HCT116 (cell line): ENCODE measurements around the gene ITGA11. TPM values are rescaled to one million over a fixed set of nuclear protein-coding genes. Genes with fewer than 3 reads are reported as not detected.

Experiments
- ATAC-seq: fragments of 200-7000 bp; cut with Tn5 transposase; 2 replicates; pipeline ENCODE4 v1.9.1; 2020; ENCODE audit warnings: mild to moderate bottlenecking, moderate library complexity
- BruUV-seq: library from RNA; stranded (reverse); fragments of 400-500 nt; replicated peaks from 2 replicates; lab custom pipeline; 2021; lab: Mats Ljungman, UMichigan
- CTCF ChIA-PET: fragments of 300-600 bp; sonication (Branson Sonifier 250); formaldehyde crosslinking; loops from one replicate; lab custom pipeline; 2021; ENCODE audit warnings: antibody characterized with exemption; lab: Charles Lee
- POLR2A ChIA-PET: fragments of 300-600, 350-600 bp; sonication (Branson Sonifier 250); formaldehyde crosslinking; loops from one replicate; lab custom pipeline; 2021; ENCODE audit warnings: antibody characterized with exemption; lab: Charles Lee
- RAD21 ChIA-PET, 2 experiments: fragments of 300-600 bp; sonication (Branson Sonifier 250); formaldehyde crosslinking; loops; one replicate each; lab custom pipeline; 2023; ENCODE audit warnings: low total read pairs in 2 of 2; ENCODE audit not compliant: uncharacterized antibody in 2 of 2, unreplicated experiment in 2 of 2, low non-redundant PET in 1 of 2; lab: Charles Lee
- DNase-seq: peaks from one replicate; pipeline ENCODE4 v3.0.0-alpha.2; 2010; ENCODE audit warnings: low read depth, low spot score
- H2AFZ ChIP-seq: fragments of 200-600 bp; shearing (Covaris generic), sonication (generic); 2 replicates; pipeline ENCODE4 v1.6.1; 2017; ENCODE audit warnings: low read depth, mixed run types, mixed read lengths, antibody characterized with exemption, low read length; ENCODE audit not compliant: poor library complexity, severe bottlenecking
- H3K27ac ChIP-seq: 2 replicates; pipeline ENCODE4 v1.5.1; 2012; ENCODE audit warnings: low read depth, low read length
- H3K27me3 ChIP-seq: fragments of 200-600 bp; sonication (generic); 2 replicates; pipeline ENCODE4 v1.6.1; 2016; ENCODE audit warnings: mixed run types, low read length, mixed read lengths; ENCODE audit not compliant: insufficient read depth
- H3K36me3 ChIP-seq, 2 experiments: fragments of 200-500 bp in 1 of 2; fragments of 200-600 bp in 1 of 2; sonication (Bioruptor generic) in 1 of 2; sonication (generic) in 1 of 2; 2 replicates each; pipeline versions ENCODE4 v1.5.1 to v1.6.1; 2014 to 2016; ENCODE audit warnings: low read length in 2 of 2, inconsistent platforms in 1 of 2, mixed read lengths in 1 of 2, mixed run types in 1 of 2; ENCODE audit not compliant: insufficient read depth in 2 of 2, control insufficient read depth in 1 of 2
- H3K4me1 ChIP-seq, 2 experiments: fragments of 200-600 bp in 1 of 2; sonication (generic) in 1 of 2; 2 replicates each; pipeline versions ENCODE4 v1.5.1 to v1.6.1; 2012 to 2017; ENCODE audit warnings: low read length in 2 of 2, inconsistent platforms in 1 of 2, mild to moderate bottlenecking in 1 of 2, mixed read lengths in 1 of 2, mixed run types in 1 of 2, moderate library complexity in 1 of 2; ENCODE audit not compliant: insufficient read depth in 2 of 2, control insufficient read depth in 1 of 2
- H3K4me2 ChIP-seq: fragments of 200-600 bp; sonication (generic); 2 replicates; pipeline ENCODE4 v1.6.1; 2017; ENCODE audit warnings: mixed run types, low read length, mixed read lengths
- H3K4me3 ChIP-seq, 2 experiments: fragments of 200-600 bp in 1 of 2; sonication (generic) in 1 of 2; replicated peaks in 1 of 2; 2 replicates each; pipeline ENCODE4 v1.5.1; 2011 to 2016; ENCODE audit warnings: low read length in 2 of 2, control low read depth in 1 of 2, low read depth in 1 of 2, mild to moderate bottlenecking in 1 of 2, mixed read lengths in 1 of 2, mixed run types in 1 of 2
- H3K79me2 ChIP-seq: fragments of 200-600 bp; sonication (generic); 2 replicates; pipeline ENCODE4 v1.6.1; 2017; ENCODE audit warnings: mild to moderate bottlenecking, mixed run types, low read length, moderate library complexity, mixed read lengths; ENCODE audit not compliant: insufficient read depth
- H3K9ac ChIP-seq: fragments of 200-600 bp; sonication (generic); 2 replicates; pipeline ENCODE4 v1.6.1; 2016; ENCODE audit warnings: low read length, mixed read lengths
- H3K9me2 ChIP-seq: fragments of 200-600 bp; sonication (generic), shearing (Covaris generic); 2 replicates; pipeline ENCODE4 v1.6.1; 2017; ENCODE audit warnings: mixed run types, mild to moderate bottlenecking, moderate library complexity; ENCODE audit not compliant: insufficient read depth
- H3K9me3 ChIP-seq, 2 experiments: fragments of 200-500 bp in 1 of 2; fragments of 200-600 bp in 1 of 2; sonication (Bioruptor generic) in 1 of 2; sonication (generic) in 1 of 2; 2 replicates each; pipeline ENCODE4 v1.6.1; 2014 to 2017; ENCODE audit warnings: low read length in 2 of 2, mixed read lengths in 2 of 2, inconsistent platforms in 1 of 2, low read depth in 1 of 2, mild to moderate bottlenecking in 1 of 2, mixed run types in 1 of 2, moderate library complexity in 1 of 2; ENCODE audit not compliant: control insufficient read depth in 1 of 2, insufficient read depth in 1 of 2
- H4K20me1 ChIP-seq: fragments of 200-600 bp; sonication (generic), shearing (Covaris generic); 2 replicates; pipeline ENCODE4 v1.6.1; 2017; ENCODE audit warnings: mixed run types, mild to moderate bottlenecking, moderate library complexity; ENCODE audit not compliant: insufficient read depth
- CBX3 ChIP-seq: IDR thresholded peaks from 2 replicates; pipeline ENCODE4 v1.6.1; 2012; ENCODE audit warnings: low read depth
- CEBPB ChIP-seq: IDR thresholded peaks from 2 replicates; pipeline ENCODE4 v1.6.1; 2012; ENCODE audit warnings: low read depth
- EGR1 ChIP-seq: IDR thresholded peaks from 2 replicates; pipeline ENCODE4 v1.6.1; 2012; ENCODE audit warnings: low read depth
- ELF1 ChIP-seq: IDR thresholded peaks from 2 replicates; pipeline ENCODE4 v1.6.1; 2012; ENCODE audit warnings: low read depth, borderline replicate concordance
- EZH2 ChIP-seq: fragments of 200-600 bp; sonication (generic); IDR thresholded peaks from 2 replicates; pipeline ENCODE4 v1.6.1; 2017; ENCODE audit warnings: antibody characterized with exemption, mixed run types
- EZH2phosphoT487 ChIP-seq: fragments of 200-600 bp; IDR thresholded peaks from 2 replicates; pipeline ENCODE4 v1.6.1; 2018; ENCODE audit warnings: antibody characterized with exemption, borderline replicate concordance
- FOSL1 ChIP-seq: IDR thresholded peaks from 2 replicates; pipeline ENCODE4 v1.6.1; 2012; ENCODE audit warnings: low read depth
- JUND ChIP-seq: IDR thresholded peaks from 2 replicates; pipeline ENCODE4 v1.6.1; 2012
- POLR2AphosphoS5 ChIP-seq: IDR thresholded peaks from 2 replicates; pipeline ENCODE4 v1.6.1; 2011; ENCODE audit warnings: mild to moderate bottlenecking, low read depth, low read length, moderate library complexity
- RAD21 ChIP-seq: IDR thresholded peaks from 2 replicates; pipeline ENCODE4 v1.6.1; 2012; ENCODE audit warnings: low read depth, mild to moderate bottlenecking
- SIN3A ChIP-seq: IDR thresholded peaks from 2 replicates; pipeline ENCODE4 v1.6.1; 2012; ENCODE audit warnings: low read depth
- SP1 ChIP-seq: IDR thresholded peaks from 2 replicates; pipeline ENCODE4 v1.6.1; 2012; ENCODE audit warnings: low read depth
- SRF ChIP-seq: IDR thresholded peaks from 2 replicates; pipeline ENCODE4 v1.6.1; 2012; ENCODE audit warnings: low read depth
- YY1 ChIP-seq: IDR thresholded peaks from 2 replicates; pipeline ENCODE4 v1.6.1; 2011; ENCODE audit warnings: low read length, low read depth, moderate library complexity, mild to moderate bottlenecking; ENCODE audit not compliant: insufficient replicate concordance; ENCODE audit errors: extremely low read depth
- ZBTB33 ChIP-seq: IDR thresholded peaks from 2 replicates; pipeline ENCODE4 v1.6.1; 2011; ENCODE audit warnings: mild to moderate bottlenecking, low read length, moderate library complexity; ENCODE audit not compliant: insufficient replicate concordance; ENCODE audit errors: extremely low read depth
- ZFX ChIP-seq: fragments of 450-650 bp; IDR thresholded peaks from 2 replicates; pipeline ENCODE4 v1.6.1; 2017
- ZNF274 ChIP-seq: fragments of 200-500 bp; sonication (Bioruptor generic); IDR thresholded peaks from 2 replicates; pipeline ENCODE4 v1.6.1; 2014; ENCODE audit warnings: mild to moderate bottlenecking, low read depth, low read length, inconsistent platforms
- intact Hi-C: fragments of 100-400 bp; cut with micrococcal nuclease; formaldehyde crosslinking; loops from 2 replicates; pipeline ENCODE4 v1.10.0; 2022
- total RNA-seq: library from RNA; stranded (reverse); gene quantifications from one replicate; pipeline ENCODE4 v1.2.1, GENCODE V29; 2021; ENCODE audit not compliant: unreplicated experiment
- TF ChIP-seq, protein P1 (sequence below): IDR thresholded peaks from 2 replicates; pipeline ENCODE4 v1.6.1; 2012
- TF ChIP-seq, protein P2 (sequence below), 3 experiments: fragments of 200-600 bp in 1 of 3; sonication (generic) in 1 of 3; IDR thresholded peaks in 2 of 3; conservative IDR thresholded peaks in 1 of 3; 2 replicates each; pipeline ENCODE4 v1.5.1; 2012 to 2017; ENCODE audit warnings: low read depth in 2 of 3, low read length in 2 of 3, antibody characterized with exemption in 1 of 3, borderline replicate concordance in 1 of 3, control low read depth in 1 of 3, mild to moderate bottlenecking in 1 of 3, mixed read lengths in 1 of 3, mixed run types in 1 of 3, moderate library complexity in 1 of 3; ENCODE audit not compliant: insufficient read depth in 1 of 3
- TF ChIP-seq, protein P3 (sequence below): IDR thresholded peaks from 2 replicates; pipeline ENCODE4 v1.6.1; 2012; ENCODE audit warnings: low read depth

ITGA11 gene
- total RNA-seq, 1 experiment from 2014 or later, result not detected

DNA sequence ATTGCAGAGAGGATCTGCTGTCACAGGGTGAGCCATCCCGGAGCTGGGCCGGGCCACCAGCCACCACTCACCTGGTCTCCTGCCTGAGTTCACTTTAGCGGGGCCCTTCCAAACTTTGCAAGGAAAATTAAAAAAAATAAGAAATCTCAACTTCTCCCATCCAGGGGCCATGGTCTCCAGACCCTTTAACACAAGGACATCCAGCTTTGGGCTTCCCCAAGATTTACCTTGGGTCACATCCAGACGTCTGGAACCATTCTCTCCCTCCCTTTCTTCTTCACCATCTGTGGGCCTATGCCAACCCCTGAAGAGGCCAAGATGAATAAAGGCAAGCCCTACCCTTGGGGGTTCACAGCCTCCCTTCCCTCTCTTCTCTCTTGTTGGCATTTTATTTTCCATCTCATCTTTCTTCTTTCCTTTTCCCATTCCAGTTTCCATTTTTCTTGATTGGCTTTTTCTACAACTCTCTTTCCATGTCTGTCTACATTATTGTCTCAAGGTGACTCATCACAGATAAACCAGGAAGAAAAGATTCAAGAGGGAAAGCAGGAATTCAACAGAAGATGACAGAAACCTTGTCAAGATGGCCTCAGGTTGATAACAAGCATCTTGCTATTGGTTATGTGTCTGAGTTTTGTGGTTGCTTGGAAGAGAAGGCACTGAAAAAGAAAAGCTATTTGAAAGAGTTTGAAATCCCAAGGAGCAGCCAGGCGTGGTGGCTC is 49.5 kb downstream of the ITGA11 start:
- intact Hi-C loops, result loop anchor here (1.0 kb wide), 1 partner anchor 76 kb away; no protein-coding TSS in a partner anchor
- no peak for TF ChIP-seq SP1
- TF ChIP-seq, protein P1, sequence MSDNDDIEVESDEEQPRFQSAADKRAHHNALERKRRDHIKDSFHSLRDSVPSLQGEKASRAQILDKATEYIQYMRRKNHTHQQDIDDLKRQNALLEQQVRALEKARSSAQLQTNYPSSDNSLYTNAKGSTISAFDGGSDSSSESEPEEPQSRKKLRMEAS, result no peak
- no peak for TF ChIP-seq JUND
- no peak for TF ChIP-seq CBX3
- TF ChIP-seq ZBTB33, result no peak
- TF ChIP-seq RAD21, result no peak
- no peak for TF ChIP-seq CEBPB
- TF ChIP-seq ZFX, result no peak
- TF ChIP-seq ELF1, result no peak
- no peak for TF ChIP-seq EZH2
- no peak for TF ChIP-seq EZH2phosphoT487
- no peak for TF ChIP-seq FOSL1
- TF ChIP-seq POLR2AphosphoS5, result no peak
- TF ChIP-seq SRF, result no peak
- TF ChIP-seq, protein P2, sequence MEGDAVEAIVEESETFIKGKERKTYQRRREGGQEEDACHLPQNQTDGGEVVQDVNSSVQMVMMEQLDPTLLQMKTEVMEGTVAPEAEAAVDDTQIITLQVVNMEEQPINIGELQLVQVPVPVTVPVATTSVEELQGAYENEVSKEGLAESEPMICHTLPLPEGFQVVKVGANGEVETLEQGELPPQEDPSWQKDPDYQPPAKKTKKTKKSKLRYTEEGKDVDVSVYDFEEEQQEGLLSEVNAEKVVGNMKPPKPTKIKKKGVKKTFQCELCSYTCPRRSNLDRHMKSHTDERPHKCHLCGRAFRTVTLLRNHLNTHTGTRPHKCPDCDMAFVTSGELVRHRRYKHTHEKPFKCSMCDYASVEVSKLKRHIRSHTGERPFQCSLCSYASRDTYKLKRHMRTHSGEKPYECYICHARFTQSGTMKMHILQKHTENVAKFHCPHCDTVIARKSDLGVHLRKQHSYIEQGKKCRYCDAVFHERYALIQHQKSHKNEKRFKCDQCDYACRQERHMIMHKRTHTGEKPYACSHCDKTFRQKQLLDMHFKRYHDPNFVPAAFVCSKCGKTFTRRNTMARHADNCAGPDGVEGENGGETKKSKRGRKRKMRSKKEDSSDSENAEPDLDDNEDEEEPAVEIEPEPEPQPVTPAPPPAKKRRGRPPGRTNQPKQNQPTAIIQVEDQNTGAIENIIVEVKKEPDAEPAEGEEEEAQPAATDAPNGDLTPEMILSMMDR (IDR thresholded peaks at IDR 0.05 in 2 of 3, conservative IDR thresholded peaks at IDR 0.05 in 1 of 3; ENCODE audit: borderline replicate concordance in 1 of 3, insufficient read depth in 1 of 3, low read depth in 2 of 3, low read length in 2 of 3), result no peak
- TF ChIP-seq EGR1, result no peak
- TF ChIP-seq SIN3A, result no peak
- TF ChIP-seq, protein P3, sequence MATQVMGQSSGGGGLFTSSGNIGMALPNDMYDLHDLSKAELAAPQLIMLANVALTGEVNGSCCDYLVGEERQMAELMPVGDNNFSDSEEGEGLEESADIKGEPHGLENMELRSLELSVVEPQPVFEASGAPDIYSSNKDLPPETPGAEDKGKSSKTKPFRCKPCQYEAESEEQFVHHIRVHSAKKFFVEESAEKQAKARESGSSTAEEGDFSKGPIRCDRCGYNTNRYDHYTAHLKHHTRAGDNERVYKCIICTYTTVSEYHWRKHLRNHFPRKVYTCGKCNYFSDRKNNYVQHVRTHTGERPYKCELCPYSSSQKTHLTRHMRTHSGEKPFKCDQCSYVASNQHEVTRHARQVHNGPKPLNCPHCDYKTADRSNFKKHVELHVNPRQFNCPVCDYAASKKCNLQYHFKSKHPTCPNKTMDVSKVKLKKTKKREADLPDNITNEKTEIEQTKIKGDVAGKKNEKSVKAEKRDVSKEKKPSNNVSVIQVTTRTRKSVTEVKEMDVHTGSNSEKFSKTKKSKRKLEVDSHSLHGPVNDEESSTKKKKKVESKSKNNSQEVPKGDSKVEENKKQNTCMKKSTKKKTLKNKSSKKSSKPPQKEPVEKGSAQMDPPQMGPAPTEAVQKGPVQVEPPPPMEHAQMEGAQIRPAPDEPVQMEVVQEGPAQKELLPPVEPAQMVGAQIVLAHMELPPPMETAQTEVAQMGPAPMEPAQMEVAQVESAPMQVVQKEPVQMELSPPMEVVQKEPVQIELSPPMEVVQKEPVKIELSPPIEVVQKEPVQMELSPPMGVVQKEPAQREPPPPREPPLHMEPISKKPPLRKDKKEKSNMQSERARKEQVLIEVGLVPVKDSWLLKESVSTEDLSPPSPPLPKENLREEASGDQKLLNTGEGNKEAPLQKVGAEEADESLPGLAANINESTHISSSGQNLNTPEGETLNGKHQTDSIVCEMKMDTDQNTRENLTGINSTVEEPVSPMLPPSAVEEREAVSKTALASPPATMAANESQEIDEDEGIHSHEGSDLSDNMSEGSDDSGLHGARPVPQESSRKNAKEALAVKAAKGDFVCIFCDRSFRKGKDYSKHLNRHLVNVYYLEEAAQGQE, result no peak
- no peak for TF ChIP-seq ZNF274
- TF ChIP-seq YY1, result no peak
- no peak overlapping the region for H2AFZ ChIP-seq
- H3K27ac ChIP-seq, result no peak overlapping the region
- no peaks in the 10 kb centered on the region; a peak in 1 of 4 replicates for H3K9me3 ChIP-seq
- no peak overlapping the region for H3K4me2 ChIP-seq
- H3K36me3 ChIP-seq, result no peaks in the 10 kb centered on the region
- H3K9ac ChIP-seq, result no peak overlapping the region
- no peaks in the 10 kb centered on the region for H4K20me1 ChIP-seq
- H3K4me3 ChIP-seq, result no peak overlapping the region
- CTCF ChIA-PET, result interaction anchor here (1.2 kb wide), 1 partner anchor 129 kb away, joined by 4 read pairs; no protein-coding TSS in a partner anchor
- H3K9me2 ChIP-seq, result no peaks in the 10 kb centered on the region
- RAD21 ChIA-PET, result no interaction called here
- no TSS peak for BruUV-seq
- no peaks in the 10 kb centered on the region for H3K79me2 ChIP-seq
- no peaks in the 10 kb centered on the region; a peak in 1 of 4 replicates for H3K4me1 ChIP-seq
- DNase-seq, result no peak
- H3K27me3 ChIP-seq, result peaks cover 7% of the 10 kb centered on the region; the same call in 1 of the 2 replicates
- ATAC-seq, result no peak
- POLR2A ChIA-PET, result no interaction called here
